T-helper 2 cell treated with Interferon-gamma antibody and Interleukin-4, amounts not matched to agents 100 ng/mL and 5 ng/mL, for 36 hours (primary cell): ENCODE measurements around the gene DET1. TPM values are rescaled to one million over a fixed set of nuclear protein-coding genes. Genes with fewer than 3 reads are reported as not detected.
"Not testable (repeated sequence)": the region's sequence is repeated elsewhere in the genome, so short reads cannot be mapped to it uniquely, and the experiment has no call there.

Source experiments
- intact Hi-C: fragments of 100-400 bp; cut with micrococcal nuclease; formaldehyde crosslinking; loops from one replicate; pipeline ENCODE4 v1.15.1; 2023
- total RNA-seq: library from RNA; stranded (reverse); gene quantifications from 2 replicates; pipeline ENCODE4 v1.2.3, GENCODE V29; 2022

The DET1 gene
- 3.4 and 4.4 TPM in 2 replicates for total RNA-seq

DNA sequence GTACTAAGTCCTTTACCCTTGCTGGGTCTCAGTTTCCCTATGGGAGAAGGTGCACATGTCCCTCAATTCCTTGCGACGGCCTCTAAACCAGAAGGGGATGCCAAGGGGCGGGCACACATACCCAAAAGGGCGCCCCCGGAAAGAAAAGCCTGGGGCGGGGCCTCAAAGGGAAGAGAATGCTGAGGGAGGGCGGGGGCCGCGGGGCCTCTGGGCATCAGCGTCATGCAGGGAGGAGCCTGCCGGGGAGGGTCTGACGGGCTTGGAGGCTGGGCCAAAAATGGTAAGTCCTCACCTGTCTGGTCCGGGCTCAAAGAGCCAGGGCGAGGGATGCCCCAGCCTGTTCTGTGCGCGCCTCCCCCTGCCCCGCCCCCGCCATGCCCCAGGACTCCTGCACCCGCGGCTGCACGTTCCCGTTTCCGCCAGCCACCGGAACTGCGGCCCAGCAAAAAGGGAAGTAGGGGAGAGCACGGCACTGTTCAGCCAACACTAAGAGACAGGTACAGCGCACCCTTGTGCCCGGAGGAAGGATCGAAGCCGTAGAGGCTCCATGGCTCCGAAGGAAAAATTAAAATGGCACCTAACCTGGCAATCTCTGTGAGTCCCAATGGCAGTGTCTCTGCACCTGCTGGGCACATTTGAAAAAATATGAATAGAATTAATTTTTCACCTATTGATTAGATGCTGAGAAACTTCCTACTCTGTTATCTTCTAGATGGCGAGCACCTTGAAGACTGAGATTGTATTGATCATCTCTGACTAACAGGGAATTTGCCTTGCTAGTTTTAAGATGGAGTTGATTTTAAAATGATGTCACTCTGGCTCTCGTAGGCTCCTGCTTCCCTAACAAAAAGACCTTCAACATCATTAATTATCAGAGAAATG lies at the start of gene DET1:
Gene DET1, minus strand, starts transcription at position 434 of the 882 bp plus-strand sequence. CDS start 14,976 bp downstream, outside the sequence.
- intact Hi-C loops = loop anchor here (1.0 kb wide), 3 partner anchors 75 to 92 kb away; partner anchors contain the start of genes AEN, MRPL46 and MRPS11

DNA sequence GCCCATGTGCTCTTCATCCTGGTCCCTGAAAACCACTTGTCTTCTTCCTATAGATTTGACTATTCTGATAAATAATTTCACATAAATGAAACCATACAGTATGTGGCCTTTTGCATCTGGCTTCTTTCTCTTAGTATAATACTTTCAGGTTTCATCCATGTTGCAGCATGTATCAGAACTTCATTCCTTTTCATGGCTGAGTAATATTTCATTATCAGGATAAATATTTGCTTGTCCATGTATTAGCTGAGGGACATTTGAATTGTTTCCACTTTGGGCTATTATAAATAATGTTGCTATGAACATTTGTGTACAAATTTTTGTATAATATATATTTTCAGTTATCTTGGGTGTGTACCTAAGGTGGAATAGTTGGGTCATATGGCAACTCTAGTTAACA lies 44.9 kb upstream of the DET1 start:
- intact Hi-C loops = no loop called here

DNA sequence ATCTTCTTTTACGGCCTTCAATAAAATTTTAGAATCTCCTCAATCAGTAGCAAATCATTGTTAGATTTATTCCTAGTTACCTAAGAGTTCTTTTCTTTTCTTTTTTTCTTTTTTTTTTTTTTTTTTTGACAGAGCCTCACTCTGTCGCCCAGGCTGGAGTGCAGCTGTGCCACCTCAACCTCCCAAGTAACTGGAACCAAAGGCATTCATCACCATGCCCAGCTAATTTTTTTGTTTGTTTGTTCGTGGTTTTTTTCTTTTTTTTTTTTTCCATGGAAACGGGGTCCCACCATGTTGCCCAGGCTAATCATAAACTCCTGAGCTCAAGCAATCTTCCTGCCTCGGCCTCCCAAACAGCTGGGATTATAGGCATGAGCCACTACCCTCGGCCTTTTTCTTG lies 44.3 kb upstream of the DET1 start:
- intact Hi-C loops = no loop called here

DNA sequence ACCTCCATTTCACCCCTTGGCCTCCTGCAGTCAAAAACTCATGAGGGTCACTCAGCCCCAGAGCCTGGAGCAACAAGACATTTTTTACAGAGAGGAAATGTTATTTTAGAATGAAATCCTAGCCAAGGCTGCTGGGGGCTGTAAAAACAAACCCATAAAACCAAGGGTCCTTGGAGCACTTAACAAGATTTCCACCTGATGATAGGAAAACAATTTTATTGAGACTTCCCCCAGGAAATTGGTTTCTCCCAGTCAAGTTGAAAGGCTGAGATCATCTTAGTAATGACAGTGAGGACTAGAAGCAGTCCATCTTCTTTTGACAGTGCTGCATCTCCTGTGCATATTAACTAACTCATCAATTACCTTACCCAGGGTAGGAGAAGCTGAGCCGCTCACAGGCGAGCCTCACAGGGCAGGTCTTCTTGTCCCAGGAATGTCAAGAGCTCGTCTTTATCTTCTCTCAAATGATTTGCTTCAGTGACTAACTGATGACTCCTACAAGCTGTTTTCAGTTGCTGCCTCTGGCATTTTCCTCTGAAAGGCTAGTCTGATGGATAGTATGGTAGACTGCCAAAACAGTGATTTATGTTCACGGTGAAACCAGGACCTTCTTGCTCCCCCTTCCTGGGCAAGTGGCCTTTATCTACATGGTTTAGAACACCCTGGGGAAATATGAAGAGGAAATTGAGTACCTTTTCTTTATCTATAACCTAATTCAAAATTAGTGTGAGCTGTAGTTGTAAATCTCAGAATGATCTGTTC lies 40.1 kb upstream of the DET1 start:
- intact Hi-C loops = no loop called here

DNA sequence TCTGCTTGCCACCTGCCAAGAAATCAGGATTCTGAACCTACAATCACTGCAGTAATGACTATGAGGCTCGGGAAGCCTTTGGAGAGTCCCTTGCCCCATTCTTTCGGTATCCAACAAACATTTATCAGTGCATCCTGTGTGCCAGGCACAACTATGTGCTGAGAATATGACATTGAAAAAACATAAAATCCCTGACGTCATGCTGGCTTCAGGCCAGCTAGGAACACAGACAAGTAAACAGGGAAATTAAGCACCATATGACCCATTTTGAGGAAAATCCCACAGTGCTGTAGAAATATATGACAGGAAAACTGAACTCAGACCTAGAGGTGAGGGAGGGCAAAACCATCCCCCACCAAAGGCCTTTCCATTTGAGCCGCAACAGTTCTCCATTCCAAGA lies 34.1 kb upstream of the DET1 start:
- intact Hi-C loops = no loop called here

DNA sequence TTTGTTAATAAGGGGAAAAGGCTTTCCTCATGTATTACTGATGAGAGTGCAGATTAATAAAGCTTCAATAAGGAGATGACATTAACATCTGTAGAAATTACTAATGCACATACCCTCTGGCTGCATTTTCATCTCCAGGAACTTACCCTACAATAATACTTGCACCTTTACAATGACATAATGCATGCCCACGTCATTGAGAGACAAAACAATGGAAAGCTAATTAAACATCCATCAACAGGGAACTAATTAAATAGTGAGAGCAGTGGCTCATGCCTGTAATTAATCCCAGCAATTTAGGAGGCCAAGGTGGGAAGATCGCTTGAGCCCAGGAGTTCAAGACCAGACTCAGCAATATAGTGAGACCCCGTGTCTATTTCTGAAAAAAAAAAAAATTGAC lies 32.8 kb upstream of the DET1 start:
- intact Hi-C loops = no loop called here

DNA sequence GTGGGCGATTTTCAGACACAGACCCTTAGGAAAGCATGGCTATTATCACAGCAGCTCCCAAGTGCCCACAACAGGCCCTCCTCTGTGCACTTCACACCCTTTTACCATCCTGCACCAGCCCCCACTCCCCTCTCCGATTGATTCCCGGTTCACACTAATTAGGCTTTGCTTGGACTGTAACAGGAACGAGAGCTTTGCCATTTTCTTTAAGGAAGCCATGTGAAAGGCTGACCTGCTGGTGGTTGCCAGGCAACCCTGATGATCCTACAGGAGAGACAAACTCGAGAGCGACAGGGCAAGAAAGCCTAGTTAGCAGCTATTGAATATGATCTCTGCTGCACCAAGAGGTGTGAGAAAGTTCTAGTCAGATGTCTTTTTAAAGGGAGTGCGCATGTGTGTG lies 28.2 kb upstream of the DET1 start:
- intact Hi-C loops = no loop called here

DNA sequence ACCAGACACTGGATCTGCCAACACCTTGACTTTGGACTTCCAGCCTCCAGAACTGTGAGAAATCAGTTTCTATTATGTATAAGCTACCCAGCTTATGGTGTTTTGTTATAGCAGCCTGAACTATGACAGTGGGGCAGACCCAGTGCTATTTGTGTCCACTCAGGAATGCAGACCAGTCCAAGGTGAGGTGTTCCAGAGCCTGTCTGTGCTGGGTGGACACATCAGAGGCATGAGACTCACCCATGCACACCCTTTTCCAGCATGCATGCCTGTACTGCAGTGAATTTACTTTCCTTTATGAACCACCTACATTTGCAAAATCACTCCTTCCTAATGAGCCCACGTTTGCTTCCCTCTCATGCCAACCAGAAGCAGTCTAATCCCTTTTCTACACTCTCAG lies 27.6 kb upstream of the DET1 start:
- intact Hi-C loops = no loop called here

DNA sequence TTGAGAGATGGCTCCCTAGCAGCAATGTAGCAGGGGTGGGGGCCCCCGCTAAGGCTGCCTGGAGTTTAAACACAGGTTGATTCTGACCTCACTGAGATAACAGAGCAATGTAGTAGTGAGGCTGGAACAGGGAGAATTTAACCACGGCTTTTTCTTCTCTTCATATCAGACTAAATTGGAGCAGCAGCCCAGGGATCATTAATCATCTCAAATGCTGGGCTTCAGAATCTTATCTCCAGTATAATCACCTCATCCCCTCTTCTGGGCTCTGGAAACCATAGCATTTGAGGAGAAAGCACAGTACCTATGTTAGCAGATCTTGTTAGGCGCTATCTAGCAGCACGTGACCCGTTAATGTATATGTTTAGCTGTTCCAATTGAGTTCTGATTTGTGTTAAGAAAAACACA lies 25.4 kb upstream of the DET1 start:
- intact Hi-C loops = no loop called here

DNA sequence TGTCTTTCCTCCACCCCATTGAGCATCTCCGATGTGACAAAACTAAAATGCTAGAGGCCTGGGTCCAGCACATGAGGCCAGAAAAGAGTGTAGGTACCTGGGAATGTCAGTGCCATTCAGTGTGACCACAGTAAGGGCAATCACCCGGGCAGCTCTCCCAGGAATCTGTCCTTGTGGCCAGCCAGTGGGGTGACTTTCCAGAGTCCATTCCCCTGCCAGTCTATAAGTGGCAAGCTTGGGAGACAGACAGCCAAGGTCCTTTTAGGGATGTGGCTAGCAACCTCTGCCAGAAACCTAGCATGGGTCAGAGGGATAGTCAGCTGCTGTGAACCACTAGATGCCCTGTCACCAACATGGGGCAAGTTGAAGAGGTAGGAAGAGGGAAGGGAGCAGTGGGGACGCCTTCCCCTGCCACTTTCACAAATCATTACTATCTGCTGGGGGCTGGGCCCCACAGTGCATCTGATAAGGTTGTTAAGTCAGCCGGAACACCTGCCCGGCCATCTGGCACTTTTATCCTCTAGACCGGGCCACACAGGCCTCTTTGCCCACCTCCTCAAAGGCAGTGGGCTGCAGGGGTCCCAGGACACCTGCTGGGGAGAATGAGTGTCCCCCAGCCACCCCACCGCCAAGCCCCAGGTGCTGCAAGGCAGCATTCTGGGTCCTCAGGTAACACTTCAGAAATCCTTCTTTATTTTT lies 24.8 kb upstream of the DET1 start:
- intact Hi-C loops = no loop called here

DNA sequence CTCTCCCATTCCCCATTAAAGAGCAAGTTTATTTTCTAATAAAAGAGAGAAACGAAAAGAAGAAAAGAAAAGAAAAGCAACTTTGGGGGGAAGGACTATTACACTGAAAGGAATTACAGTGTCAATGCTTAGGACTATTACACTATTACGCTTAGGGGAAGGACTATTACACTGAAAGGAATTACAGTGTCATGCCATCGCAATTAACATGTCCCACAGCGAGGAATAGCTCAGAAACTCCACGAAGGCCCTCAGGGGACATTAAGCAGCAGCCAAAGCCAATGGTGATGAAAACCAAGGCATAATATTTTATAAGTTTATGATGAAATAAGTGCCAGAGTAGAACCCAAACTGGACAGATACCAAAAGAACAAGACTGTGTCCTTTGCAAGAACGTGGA lies 22.1 kb upstream of the DET1 start:
- intact Hi-C loops = no loop called here

DNA sequence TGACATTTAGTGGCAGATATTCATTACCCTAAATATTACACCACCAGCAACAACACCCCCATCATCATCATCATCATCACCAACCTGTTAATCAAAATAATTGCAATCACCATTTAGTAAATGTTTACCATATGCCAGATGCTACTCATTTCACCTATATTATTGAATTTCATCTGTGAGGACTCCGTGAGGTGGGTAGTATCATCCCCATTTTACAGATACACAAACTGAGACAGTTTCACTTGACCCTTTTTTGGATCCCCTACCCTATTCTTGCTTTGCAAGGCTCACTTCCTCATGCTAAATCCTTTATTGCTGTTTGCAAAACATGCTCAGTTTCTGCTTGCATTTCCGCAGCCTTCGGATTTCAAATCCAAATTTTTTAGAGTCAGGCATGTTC lies 18.3 kb upstream of the DET1 start:
- intact Hi-C loops = no loop called here

DNA sequence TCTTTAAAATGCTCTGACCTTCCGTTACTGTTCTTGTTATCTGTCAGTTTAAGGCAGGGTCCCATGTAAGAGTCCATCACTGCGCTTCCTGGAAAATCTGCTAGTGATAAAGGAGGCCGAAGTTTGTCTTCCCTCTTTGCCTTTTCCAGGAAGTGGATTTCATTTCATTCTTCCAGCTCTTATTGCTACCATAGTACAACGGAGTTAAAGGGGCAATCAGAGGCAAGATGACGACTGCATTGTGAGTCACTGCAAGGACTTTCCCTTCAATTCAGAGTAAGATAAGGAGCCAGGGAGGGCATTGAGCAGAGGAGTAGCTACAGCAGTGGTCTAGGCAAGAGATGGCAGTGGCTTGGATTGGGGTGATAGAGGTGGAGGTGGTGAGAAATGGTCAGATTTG lies 17.2 kb upstream of the DET1 start:
- intact Hi-C loops = no loop called here

DNA sequence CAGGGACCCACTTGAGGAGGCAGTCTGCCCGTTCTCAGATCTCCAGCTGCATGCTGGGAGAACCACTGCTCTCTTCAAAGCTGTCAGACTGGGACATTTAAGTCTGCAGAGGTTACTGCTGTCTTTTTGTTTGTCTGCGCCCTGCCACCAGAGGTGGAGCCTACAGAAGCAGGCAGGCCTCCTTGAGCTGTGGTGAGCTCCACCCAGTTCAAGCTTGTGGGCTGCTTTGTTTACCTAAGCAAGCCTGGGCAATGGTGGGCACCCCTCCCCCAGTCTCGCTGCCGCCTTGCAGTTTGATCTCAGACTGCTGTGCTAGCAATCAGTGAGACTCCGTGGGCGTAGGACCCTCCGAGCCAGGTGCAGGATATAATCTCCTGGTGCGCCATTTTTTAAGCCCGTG lies 13.1 kb upstream of the DET1 start:
- intact Hi-C loops = not testable (repeated sequence)

DNA sequence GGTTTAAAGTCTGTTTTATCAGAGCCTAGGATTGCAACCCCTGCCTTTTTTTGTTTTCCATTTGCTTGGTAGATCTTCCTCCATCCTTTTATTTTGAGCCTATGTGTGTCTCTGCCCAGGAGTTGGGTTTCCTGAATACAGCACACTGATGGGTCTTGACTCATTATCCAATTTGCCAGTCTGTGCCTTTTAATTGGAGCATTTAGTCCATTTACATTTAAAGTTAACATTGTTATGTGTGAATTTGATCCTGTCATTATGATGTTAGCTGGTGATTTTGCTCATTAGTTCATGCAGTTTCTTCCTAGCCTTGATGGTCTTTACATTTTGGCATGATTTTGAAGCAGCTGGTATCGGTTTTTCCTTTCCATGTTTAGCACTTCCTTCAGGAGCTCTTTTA lies 11.5 kb upstream of the DET1 start:
- intact Hi-C loops = not testable (repeated sequence)

DNA sequence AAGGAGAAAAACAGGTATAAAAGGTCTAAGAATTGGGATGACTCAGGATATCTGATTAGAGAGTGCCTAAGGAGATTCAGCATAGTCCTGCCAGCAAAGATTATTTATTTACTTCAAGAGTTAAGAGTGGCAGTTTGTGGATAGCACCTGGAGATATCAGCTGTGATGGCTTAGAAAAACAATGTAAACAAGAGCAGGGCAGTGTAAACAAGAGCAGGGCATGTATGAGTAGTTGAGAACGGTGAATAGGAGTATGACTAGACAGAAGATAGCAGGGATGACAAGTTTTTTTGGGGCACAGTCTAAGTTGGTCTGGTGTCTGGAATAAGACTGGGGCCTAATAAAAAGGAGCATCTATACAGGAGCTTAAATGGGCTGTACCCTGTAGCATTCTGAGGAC lies 1.5 kb upstream of the DET1 start:
- intact Hi-C loops = not testable (repeated sequence)

DNA sequence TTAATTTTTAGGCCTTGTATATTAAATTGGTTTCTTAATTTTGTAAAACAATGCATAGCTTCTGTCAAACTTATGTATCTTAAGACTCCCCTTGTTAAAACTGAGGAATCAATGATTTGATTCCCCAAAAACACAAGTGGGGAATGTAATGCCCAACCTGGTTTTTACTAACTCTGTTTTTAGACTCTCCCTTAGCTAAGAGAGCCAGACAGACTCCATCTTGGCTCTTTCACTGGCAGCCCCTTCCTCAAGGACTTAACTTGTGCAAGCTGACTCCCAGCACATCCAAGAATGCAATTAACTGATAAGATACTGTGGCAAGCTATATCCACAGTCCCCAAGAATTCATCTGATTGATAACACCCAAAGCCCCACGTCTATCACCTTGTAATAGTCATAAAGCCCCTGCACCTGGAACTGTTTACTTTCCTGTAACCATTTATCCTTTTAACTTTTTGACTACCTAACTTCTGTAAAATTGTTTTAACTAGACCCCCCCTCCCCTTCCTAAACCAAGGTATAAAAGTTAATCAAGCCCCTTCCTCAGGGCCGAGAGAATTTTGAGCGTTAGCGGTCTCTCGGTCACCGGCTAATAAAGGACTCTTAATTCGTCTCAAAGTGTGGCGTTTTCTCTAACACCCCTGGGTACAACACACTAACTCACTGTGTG lies 768 bp downstream of the DET1 start:
- intact Hi-C loops = loop anchor here (1.0 kb wide), 3 partner anchors 76 to 93 kb away; partner anchors contain the start of genes AEN, MRPL46 and MRPS11

DNA sequence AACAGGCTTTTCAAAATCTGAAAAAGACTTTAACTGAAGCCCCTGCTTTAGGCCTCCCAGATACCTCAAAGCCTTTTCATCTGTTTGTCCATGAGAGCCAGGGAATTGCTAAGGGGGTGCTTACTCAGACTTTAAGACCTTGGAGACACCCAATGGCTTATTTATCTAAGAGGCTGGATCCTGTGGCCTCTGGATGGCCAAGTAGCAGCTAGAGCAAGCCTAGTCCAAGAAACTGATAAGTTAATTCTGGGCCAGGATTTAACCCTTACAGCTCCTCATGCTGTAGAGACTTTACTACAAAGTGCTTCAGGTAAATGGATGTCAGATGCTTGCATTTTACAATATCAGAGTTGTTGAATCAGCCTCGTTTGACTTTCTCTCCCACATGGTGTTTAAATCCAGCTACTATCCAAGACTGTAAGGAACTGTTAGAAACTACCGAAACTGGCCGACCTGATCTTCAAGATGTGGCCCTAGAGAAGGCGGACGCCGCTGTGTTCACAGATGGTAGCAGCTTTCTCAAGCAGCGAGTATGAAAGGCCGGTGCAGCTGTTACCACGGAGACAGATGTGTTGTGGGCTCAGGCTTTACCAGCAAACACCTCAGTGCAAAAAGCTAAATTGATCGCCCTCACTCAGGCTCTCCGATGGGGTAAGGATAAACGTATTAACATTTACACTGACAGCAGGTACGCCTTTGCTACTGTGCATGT lies 3.3 kb downstream of the DET1 start:
- intact Hi-C loops = no loop called here

DNA sequence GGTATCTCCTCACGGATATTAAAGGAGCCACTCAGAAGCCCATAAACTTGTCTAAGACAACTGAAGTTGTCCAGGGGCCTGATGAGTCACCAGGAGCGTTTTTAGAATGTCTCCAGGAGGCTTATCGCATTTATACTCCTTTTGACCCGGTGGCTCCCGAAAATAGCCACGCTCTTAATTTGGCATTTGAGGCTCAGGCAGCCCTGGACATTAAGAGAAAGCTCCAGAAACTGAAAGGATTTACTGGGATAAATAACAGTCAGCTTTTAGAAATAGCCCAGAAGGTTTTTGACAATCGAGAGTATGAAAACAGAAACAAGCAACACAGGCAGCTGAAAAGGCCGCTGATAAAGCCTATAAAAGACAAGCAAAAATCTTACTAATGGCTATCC lies 4.1 kb downstream of the DET1 start:
- intact Hi-C loops = no loop called here

DNA sequence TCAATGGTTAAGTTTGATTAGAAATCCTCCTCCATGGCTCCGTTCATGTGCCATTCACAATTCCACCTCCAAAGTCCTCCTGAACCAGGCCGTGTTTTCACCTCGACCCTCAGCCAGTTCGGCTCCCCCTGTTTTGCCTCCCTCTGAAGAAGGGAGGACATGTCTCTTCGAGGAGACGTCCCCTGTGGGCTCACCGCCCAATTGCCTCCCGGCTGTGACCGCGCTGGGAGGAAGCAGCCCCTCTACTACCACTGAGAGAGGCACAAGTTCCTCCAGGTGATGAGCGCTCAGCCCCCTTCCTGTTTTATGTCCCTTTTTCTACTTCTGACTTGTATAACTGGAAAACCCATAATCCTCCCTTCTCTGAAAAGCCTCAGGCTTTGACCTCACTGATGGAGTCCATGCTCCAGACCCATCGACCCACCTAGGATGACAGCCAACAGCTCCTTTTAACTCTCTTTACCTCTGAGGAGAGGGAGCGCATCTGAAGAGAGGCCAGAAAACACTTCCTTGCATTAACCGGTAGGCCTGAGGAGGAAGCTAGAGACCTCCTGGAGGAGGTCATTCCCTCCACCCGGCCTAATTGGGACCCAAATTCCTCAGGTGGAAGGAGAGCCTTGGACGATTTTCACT lies 4.7 kb downstream of the DET1 start:
- intact Hi-C loops = no loop called here
